ENCODE results near the gene PSMB7. TPM values are rescaled to one million over a fixed set of nuclear protein-coding genes. Genes with fewer than 3 reads are reported as not detected.

PSMB7 gene
- total RNA-seq, 1 experiment from 2014 or later: 380 TPM

- CTCF ChIA-PET: no interaction called here
- H3K27ac ChIP-seq (ENCODE audit: low read depth, low read length, poor library complexity, severe bottlenecking): no peak overlapping the region
- H3K9me3 ChIP-seq (ENCODE audit: low read depth, low read length, poor library complexity, severe bottlenecking): no peaks in the 10 kb centered on the region
- no peak overlapping the region for H3K4me3 ChIP-seq (ENCODE audit: low read depth, low read length, poor library complexity, severe bottlenecking)
- POLR2A ChIA-PET (ENCODE audit: low non-redundant PET): no interaction called here
- TF ChIP-seq CTCF (conservative IDR thresholded peaks at IDR 0.05; ENCODE audit: low read depth, low read length) (no peak; the same call in 1 of the 2 replicates), EZH2 (IDR thresholded peaks at IDR 0.05; ENCODE audit: borderline replicate concordance, low read depth, low read length, poor library complexity, severe bottlenecking) (no peak)
- DNase-seq (ENCODE audit: low spot score): no peak
- no peaks in the 10 kb centered on the region for H3K36me3 ChIP-seq (ENCODE audit: insufficient read depth, low read length, poor library complexity, severe bottlenecking)
- intact Hi-C loops (cut with micrococcal nuclease; ENCODE audit: unreplicated experiment): no loop called here
- H3K4me1 ChIP-seq (ENCODE audit: insufficient read depth, low read length, poor library complexity, severe bottlenecking): peaks cover 8% of the 10 kb centered on the region
- BruUV-seq (replicated peaks): no TSS peak
- H3K27me3 ChIP-seq (replicated peaks; ENCODE audit: insufficient read depth, low read depth, low read length, poor library complexity): no peaks in the 10 kb centered on the region
Measured at GRCh38 chr9:124447297-124447661, 32.0 kb upstream of the PSMB7 start.

GRCh38 chr9:124444166-124444565, 28.9 kb upstream of the PSMB7 start:
- no peaks in the 10 kb centered on the region for H3K27me3 ChIP-seq (replicated peaks; ENCODE audit: insufficient read depth, low read depth, low read length, poor library complexity)
- H3K4me3 ChIP-seq (ENCODE audit: low read depth, low read length, poor library complexity, severe bottlenecking): no peak overlapping the region
- H3K9me3 ChIP-seq (ENCODE audit: low read depth, low read length, poor library complexity, severe bottlenecking): no peaks in the 10 kb centered on the region
- ChIA-PET POLR2A (ENCODE audit: low non-redundant PET) (interaction anchor here (0.6 kb wide), 1 partner anchor 64 kb away, joined by 4 read pairs; no protein-coding TSS in a partner anchor), CTCF (interaction anchor here (0.6 kb wide), 1 partner anchor 22 kb away, joined by 6 read pairs; no protein-coding TSS in a partner anchor)
- intact Hi-C loops (cut with micrococcal nuclease; ENCODE audit: unreplicated experiment): no loop called here
- no TSS peak for BruUV-seq (replicated peaks)
- no peaks in the 10 kb centered on the region for H3K36me3 ChIP-seq (ENCODE audit: insufficient read depth, low read length, poor library complexity, severe bottlenecking)
- no peak overlapping the region for H3K27ac ChIP-seq (ENCODE audit: low read depth, low read length, poor library complexity, severe bottlenecking)
- TF ChIP-seq EZH2 (IDR thresholded peaks at IDR 0.05; ENCODE audit: borderline replicate concordance, low read depth, low read length, poor library complexity, severe bottlenecking): no peak
- TF ChIP-seq CTCF (conservative IDR thresholded peaks at IDR 0.05; ENCODE audit: low read depth, low read length): no peak
- no peak for DNase-seq (ENCODE audit: low spot score)
- H3K4me1 ChIP-seq (ENCODE audit: insufficient read depth, low read length, poor library complexity, severe bottlenecking): no peaks in the 10 kb centered on the region

GRCh38 chr9:124443625-124444024, 28.4 kb upstream of the PSMB7 start:
- BruUV-seq (replicated peaks): no TSS peak
- CTCF ChIA-PET: interaction anchor here (0.6 kb wide), 1 partner anchor 23 kb away, joined by 6 read pairs; no protein-coding TSS in a partner anchor
- intact Hi-C loops (cut with micrococcal nuclease; ENCODE audit: unreplicated experiment): no loop called here
- Histone ChIP-seq H3K4me3 (ENCODE audit: low read depth, low read length, poor library complexity, severe bottlenecking) (no peak overlapping the region), H3K27ac (ENCODE audit: low read depth, low read length, poor library complexity, severe bottlenecking) (no peak overlapping the region), H3K27me3 (replicated peaks; ENCODE audit: insufficient read depth, low read depth, low read length, poor library complexity) (no peaks in the 10 kb centered on the region), H3K36me3 (ENCODE audit: insufficient read depth, low read length, poor library complexity, severe bottlenecking) (no peaks in the 10 kb centered on the region), H3K4me1 (ENCODE audit: insufficient read depth, low read length, poor library complexity, severe bottlenecking) (no peaks in the 10 kb centered on the region), H3K9me3 (ENCODE audit: low read depth, low read length, poor library complexity, severe bottlenecking) (no peaks in the 10 kb centered on the region)
- POLR2A ChIA-PET (ENCODE audit: low non-redundant PET): interaction anchor here (0.6 kb wide), 1 partner anchor 64 kb away, joined by 4 read pairs; no protein-coding TSS in a partner anchor
- TF ChIP-seq CTCF (conservative IDR thresholded peaks at IDR 0.05; ENCODE audit: low read depth, low read length) (no peak), EZH2 (IDR thresholded peaks at IDR 0.05; ENCODE audit: borderline replicate concordance, low read depth, low read length, poor library complexity, severe bottlenecking) (no peak)
- no peak for DNase-seq (ENCODE audit: low spot score)
